Measurements from ENCODE around the gene TMEM258. TPM values are rescaled to one million over a fixed set of nuclear protein-coding genes. Genes with fewer than 3 reads are reported as not detected.

Gene TMEM258
- polyA plus RNA-seq, 2 of the 4 experiments (the other 2 are of a cell fraction) = 257 to 280 TPM

DNA sequence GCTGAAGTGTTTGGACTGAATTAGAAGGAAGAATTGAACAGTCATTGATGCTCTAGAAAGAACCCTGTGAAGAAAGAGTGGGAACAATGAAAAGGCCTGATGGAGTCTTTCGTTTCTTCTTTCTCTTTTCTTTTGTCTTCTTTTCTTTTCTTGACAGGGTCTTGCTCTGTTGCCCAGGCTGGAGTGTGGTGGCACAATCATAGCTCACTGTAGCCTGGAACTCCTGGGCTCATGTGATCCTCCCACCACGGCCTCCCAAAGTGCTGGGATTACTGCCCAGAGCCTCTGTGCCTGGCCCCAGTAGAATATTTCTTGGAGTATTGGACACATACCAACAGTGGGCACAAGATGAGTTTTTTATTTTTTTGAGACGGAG lies 1.4 kb upstream of the TMEM258 start:
- TF ChIP-seq FOXS1 (CRISPR knock-in tag; IDR thresholded peaks at IDR 0.05) (no peak), TFCP2L1 (CRISPR knock-in tag; IDR thresholded peaks at IDR 0.05) (no peak), ZC3H11A (IDR thresholded peaks at IDR 0.05) (no peak), CHD2 (IDR thresholded peaks at IDR 0.05; ENCODE audit: low read length, partially characterized antibody) (no peak), JUNB (IDR thresholded peaks at IDR 0.05) (no peak), HOXA7 (CRISPR knock-in tag; IDR thresholded peaks at IDR 0.05) (no peak), KDM1A (IDR thresholded peaks at IDR 0.05; ENCODE audit: low read depth) (no peak), EHF (CRISPR knock-in tag; IDR thresholded peaks at IDR 0.05) (no peak)
- TF ChIP-seq, protein P1, sequence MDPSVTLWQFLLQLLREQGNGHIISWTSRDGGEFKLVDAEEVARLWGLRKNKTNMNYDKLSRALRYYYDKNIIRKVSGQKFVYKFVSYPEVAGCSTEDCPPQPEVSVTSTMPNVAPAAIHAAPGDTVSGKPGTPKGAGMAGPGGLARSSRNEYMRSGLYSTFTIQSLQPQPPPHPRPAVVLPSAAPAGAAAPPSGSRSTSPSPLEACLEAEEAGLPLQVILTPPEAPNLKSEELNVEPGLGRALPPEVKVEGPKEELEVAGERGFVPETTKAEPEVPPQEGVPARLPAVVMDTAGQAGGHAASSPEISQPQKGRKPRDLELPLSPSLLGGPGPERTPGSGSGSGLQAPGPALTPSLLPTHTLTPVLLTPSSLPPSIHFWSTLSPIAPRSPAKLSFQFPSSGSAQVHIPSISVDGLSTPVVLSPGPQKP (IDR thresholded peaks at IDR 0.05; ENCODE audit: low read depth, low read length) = no peak
- TF ChIP-seq, protein P2, sequence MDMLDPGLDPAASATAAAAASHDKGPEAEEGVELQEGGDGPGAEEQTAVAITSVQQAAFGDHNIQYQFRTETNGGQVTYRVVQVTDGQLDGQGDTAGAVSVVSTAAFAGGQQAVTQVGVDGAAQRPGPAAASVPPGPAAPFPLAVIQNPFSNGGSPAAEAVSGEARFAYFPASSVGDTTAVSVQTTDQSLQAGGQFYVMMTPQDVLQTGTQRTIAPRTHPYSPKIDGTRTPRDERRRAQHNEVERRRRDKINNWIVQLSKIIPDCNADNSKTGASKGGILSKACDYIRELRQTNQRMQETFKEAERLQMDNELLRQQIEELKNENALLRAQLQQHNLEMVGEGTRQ (IDR thresholded peaks at IDR 0.05) = no peak
- TF ChIP-seq, protein P3, sequence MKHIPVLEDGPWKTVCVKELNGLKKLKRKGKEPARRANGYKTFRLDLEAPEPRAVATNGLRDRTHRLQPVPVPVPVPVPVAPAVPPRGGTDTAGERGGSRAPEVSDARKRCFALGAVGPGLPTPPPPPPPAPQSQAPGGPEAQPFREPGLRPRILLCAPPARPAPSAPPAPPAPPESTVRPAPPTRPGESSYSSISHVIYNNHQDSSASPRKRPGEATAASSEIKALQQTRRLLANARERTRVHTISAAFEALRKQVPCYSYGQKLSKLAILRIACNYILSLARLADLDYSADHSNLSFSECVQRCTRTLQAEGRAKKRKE (CRISPR knock-in tag; IDR thresholded peaks at IDR 0.05; ENCODE audit: low read depth) = no peak
- TF ChIP-seq, protein P4, sequence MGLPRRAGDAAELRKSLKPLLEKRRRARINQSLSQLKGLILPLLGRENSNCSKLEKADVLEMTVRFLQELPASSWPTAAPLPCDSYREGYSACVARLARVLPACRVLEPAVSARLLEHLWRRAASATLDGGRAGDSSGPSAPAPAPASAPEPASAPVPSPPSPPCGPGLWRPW (IDR thresholded peaks at IDR 0.05) = no peak
- TF ChIP-seq, protein P5, sequence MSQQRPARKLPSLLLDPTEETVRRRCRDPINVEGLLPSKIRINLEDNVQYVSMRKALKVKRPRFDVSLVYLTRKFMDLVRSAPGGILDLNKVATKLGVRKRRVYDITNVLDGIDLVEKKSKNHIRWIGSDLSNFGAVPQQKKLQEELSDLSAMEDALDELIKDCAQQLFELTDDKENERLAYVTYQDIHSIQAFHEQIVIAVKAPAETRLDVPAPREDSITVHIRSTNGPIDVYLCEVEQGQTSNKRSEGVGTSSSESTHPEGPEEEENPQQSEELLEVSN (IDR thresholded peaks at IDR 0.05; ENCODE audit: borderline replicate concordance, low read depth) = no peak
- Histone ChIP-seq H3K9me3 (no peaks in the 10 kb centered on the region), H3K4me1 (peaks cover 26% of the 10 kb centered on the region; the same call in 1 of the 3 replicates), H3K4me2 (peak overlapping the region; percentile 76), H3K27ac (peak overlapping the region in 1 of 2 experiments; percentile 100; a peak in 3 of 6 replicates), H3K4me3 (peak overlapping the region; percentile 56)
- CTCF ChIA-PET = interaction anchor here (1.2 to 10.3 kb wide), 8 partner anchors 13 to 315 kb away, joined by 3 to 147 read pairs (median 14); partner anchors contain the start of gene FADS1
- WGBS (ENCODE audit: missing lambda C conversion rate) = 60% methylated on average over 3 of the region's 3 CpGs
- POLR2A ChIA-PET = interaction anchor here (1.4 to 2.5 kb wide), 2 partner anchors 21 to 318 kb away, joined by 4 to 17 read pairs; no protein-coding TSS in a partner anchor
- DNase-seq (ENCODE audit: low read depth in 1 of 2, low spot score in 1 of 2) = no peak
- no peak for FAIRE-seq
- ATAC-seq = no peak

DNA sequence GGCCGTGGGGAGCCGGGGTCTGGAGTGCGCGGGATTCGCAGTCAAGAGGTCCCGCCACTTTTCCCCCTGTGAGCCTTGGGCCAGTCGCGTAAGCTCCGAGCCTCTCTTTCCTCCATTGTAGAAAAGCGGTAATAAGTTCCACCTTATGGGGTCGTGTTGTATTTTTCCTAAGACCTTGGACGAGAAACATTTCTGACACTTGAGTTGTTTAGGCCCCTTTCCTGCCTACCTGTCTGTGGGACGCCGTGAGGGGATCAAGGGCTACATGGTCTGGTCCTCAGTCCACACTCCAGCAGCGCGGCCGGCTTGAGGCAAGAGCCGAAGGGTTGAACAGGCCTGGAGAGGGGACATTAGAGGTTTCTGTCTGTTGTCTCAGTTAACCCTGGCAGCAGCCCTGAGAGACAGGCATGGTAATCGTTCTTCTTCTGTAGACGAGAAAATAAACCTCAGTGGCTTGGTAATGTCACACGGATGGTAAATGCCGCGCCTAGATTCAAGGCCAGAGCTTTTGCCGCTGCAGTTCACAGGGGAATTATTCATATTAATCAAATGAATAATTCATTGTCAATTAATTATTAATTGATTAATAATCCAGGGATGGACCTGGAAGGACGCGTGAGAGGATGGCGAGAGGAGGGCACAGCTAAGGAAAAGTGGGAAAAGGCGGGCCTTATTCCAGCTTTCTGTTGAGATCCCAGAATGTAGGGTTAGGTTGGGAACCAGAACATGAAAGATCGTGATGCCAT lies 857 bp upstream of the TMEM258 start:
- peak overlapping the region; percentile 92 to 100 for H3K27ac ChIP-seq
- peak overlapping the region; percentile 56 for H3K4me3 ChIP-seq
- ATAC-seq (peak; percentile 20 to 53), FAIRE-seq (no peak), DNase-seq (ENCODE audit: low read depth in 1 of 2, low spot score in 1 of 2) (peak; percentile 31 to 47)
- ChIA-PET POLR2A (interaction anchor here (1.0 to 2.5 kb wide), 3 partner anchors 22 to 319 kb away, joined by 3 to 17 read pairs (median 4); partner anchors contain the start of gene FADS2), CTCF (interaction anchor here (0.6 to 10.3 kb wide), 12 partner anchors 12 to 315 kb away, joined by 3 to 147 read pairs (median 5); partner anchors contain the start of genes FADS1 and MYRF)
- H3K4me1 ChIP-seq = peaks cover 26% of the 10 kb centered on the region; the same call in 1 of the 3 replicates
- H3K4me2 ChIP-seq = peak overlapping the region; percentile 76
- WGBS (ENCODE audit: missing lambda C conversion rate) = 4% methylated on average over 25 of the region's 29 CpGs
- peak; percentile 25; the same call in 1 of the 2 replicates for TF ChIP-seq HOXA7 (CRISPR knock-in tag; IDR thresholded peaks at IDR 0.05)
- TF ChIP-seq, protein P6, sequence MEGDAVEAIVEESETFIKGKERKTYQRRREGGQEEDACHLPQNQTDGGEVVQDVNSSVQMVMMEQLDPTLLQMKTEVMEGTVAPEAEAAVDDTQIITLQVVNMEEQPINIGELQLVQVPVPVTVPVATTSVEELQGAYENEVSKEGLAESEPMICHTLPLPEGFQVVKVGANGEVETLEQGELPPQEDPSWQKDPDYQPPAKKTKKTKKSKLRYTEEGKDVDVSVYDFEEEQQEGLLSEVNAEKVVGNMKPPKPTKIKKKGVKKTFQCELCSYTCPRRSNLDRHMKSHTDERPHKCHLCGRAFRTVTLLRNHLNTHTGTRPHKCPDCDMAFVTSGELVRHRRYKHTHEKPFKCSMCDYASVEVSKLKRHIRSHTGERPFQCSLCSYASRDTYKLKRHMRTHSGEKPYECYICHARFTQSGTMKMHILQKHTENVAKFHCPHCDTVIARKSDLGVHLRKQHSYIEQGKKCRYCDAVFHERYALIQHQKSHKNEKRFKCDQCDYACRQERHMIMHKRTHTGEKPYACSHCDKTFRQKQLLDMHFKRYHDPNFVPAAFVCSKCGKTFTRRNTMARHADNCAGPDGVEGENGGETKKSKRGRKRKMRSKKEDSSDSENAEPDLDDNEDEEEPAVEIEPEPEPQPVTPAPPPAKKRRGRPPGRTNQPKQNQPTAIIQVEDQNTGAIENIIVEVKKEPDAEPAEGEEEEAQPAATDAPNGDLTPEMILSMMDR (IDR thresholded peaks at IDR 0.05) = no peak
- TF ChIP-seq EP300 (IDR thresholded peaks at IDR 0.05) = no peak
- peak; percentile 15; the same call in 1 of the 2 replicates for TF ChIP-seq KDM5A (IDR thresholded peaks at IDR 0.05)
- TF ChIP-seq POLR2AphosphoS2 (conservative IDR thresholded peaks at IDR 0.05; ENCODE audit: low read length) = no peak
- TF ChIP-seq SMC3 (IDR thresholded peaks at IDR 0.05) = no peak
- peak; percentile 6; the same call in 1 of the 2 replicates for TF ChIP-seq HDAC2 (IDR thresholded peaks at IDR 0.05)
- TF ChIP-seq CEBPB (IDR thresholded peaks at IDR 0.05) = no peak
- TF ChIP-seq JUN (IDR thresholded peaks at IDR 0.05) = no peak
- TF ChIP-seq FOSB (CRISPR knock-in tag; IDR thresholded peaks at IDR 0.05) = 0 out of 2 replicates have a peak, but pooled peaks have one; percentile 18
- no peak for TF ChIP-seq ESRRA (IDR thresholded peaks at IDR 0.05; ENCODE audit: borderline replicate concordance, low read length)
- TF ChIP-seq GATA3 (IDR thresholded peaks at IDR 0.05; ENCODE audit: borderline replicate concordance) = no peak
- TF ChIP-seq CBX8 (IDR thresholded peaks at IDR 0.05) = no peak
- TF ChIP-seq ZFP36 (IDR thresholded peaks at IDR 0.05; ENCODE audit: borderline replicate concordance, partially characterized antibody) = no peak
- TF ChIP-seq EHF (CRISPR knock-in tag; IDR thresholded peaks at IDR 0.05) = no peak
- no peak for TF ChIP-seq RARB (CRISPR knock-in tag; IDR thresholded peaks at IDR 0.05)
- no peak for TF ChIP-seq PHF8 (IDR thresholded peaks at IDR 0.05; ENCODE audit: borderline replicate concordance, low read depth)
- TF ChIP-seq RFX5 (IDR thresholded peaks at IDR 0.05) = no peak
- H3K9me3 ChIP-seq = no peaks in the 10 kb centered on the region

Data from A549 (cell line).